ENCODE data around the gene COL13A1.

COL13A1 gene

DNA sequence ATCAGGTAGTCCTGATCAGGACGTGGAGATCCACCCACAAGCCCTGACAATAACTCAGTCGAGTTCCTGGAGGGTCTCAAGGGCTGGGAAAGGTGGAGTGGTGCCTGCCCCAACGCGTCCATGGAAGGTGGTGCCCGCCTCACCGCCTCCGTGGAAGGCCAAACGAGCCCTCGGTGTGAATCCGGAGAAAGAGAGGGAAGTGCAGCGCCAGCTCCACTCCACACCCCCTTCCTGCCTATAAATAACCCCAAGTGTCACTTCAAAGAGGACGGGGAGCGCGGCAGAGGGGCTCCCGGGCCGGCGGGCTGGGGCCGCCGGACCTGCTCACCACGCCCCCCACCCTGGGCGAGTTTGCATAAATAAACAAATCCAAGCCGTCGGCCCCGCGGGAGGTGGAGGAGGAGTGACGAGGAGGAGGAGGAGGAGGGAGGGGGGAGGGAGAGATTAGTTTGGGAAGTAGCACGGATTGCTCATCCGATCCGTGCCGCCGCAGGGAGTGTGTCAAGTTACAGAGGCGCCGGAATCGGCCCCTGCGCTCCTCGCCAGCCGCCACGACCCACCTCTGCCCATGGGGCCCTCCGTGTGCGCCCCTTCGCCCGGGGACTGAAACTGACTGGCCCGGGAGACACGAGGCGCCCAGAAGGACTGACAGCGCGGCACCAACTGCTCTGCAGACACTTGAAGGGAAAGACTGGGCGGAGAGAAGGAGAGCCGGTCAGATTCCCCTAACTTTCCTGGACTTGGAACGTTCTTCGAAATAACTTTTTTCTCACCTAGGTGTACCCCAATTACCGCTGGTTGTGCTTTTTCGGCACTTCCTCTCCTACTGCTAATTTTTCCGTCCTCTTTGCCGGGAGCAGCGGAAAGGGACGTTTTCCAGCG is at the start of gene COL13A1:
COL13A1 (plus strand) TSS at position 473 of the 882 bp plus-strand sequence. CDS start 518 bp downstream, outside the sequence.
- no peak for DNase-seq (ENCODE audit: low read depth)

DNA sequence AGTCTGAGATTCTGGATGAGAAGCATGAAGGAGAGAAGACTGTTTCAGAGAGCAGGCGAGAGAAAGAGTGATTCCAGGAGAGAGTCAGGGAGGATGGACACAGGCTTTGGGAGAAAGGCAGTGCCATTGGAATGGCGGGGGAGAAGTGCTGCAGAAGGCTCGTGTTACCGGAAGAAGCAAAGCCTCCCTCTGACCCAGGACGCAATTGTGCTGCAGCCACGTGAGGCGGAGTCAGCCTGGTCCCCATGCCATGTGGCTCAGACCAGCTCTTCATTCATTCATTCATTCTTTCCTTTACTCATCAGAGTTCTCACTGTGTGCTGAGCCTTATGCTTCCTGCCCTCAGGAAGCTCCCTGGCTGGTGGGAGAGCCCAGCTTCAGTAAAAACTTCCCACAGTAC is 49.2 kb upstream of the COL13A1 start:
- DNase-seq (ENCODE audit: low read depth), result no peak

DNA sequence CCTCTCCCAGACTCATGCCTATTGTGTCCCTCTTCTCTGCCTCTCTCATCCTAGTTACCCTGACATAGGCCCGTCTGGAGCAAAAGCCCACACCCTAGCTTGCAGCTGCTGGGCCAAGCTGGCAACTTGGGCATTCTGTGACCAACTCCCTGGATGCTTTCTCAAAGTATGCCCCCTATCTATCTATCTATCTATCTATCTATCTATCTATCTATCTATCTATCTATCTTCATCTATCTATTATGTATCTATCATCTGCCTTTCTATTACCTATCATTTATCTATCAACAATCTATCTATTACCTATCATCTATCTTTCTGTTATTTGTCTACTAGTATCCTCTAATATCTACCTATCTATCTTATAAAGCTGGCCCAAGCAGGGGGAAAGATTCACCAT is 45.4 kb upstream of the COL13A1 start:
- no peak for DNase-seq (ENCODE audit: low read depth)

DNA sequence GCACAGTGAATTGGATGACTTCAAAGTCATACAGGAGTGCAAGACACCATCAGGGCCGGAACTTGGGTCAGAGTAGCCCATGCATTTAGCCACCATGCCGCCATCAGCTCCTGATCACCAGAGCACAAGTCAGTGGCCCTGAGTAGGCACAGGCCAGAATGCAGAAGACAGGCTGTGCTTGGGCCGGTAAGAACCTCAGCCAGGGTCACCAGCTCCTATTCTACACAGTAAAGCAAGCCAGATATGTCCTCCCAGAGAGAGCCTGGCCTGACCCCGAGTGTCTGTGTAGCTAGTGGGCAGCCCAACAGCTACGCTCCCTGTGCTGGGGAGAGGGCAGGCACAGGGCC is 44.5 kb upstream of the COL13A1 start:
- DNase-seq (ENCODE audit: low read depth), result no peak

DNA sequence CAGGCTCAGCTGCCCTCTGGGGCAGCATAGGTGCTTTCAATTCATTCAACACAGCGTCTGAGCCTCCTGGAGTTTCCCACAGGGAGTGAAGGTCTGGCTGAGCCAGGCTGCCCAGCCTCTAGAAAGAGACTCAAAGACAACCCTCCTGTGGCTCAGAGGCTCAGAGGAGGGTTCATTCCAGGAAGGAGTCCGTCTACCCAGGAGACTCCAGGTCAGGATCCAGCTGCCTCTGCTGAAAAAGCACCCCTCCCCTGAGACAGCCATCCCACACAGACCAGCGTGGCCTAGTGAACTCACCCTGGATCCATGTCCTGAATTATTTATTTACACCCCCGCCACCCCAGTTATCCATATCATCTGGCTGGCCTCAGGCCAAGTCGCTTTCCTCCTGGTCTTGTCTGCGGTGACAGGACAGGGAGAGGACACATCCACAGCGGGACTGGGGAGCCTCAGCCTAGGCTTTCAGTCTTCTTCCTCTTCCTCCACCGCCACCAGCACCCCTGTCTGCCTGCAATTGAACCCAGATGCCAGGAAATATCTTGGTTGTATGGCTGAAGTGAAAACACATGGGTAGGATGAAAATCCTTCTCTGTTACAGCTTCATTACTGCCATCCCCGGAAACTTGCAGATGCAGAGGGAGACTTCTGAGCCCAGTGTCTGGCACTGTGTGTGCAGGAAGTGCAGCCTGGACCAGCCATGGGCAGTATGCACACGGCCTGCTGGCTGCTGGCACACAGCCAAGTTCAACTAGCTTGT is 44.0 kb upstream of the COL13A1 start:
- no peak for DNase-seq (ENCODE audit: low read depth)

DNA sequence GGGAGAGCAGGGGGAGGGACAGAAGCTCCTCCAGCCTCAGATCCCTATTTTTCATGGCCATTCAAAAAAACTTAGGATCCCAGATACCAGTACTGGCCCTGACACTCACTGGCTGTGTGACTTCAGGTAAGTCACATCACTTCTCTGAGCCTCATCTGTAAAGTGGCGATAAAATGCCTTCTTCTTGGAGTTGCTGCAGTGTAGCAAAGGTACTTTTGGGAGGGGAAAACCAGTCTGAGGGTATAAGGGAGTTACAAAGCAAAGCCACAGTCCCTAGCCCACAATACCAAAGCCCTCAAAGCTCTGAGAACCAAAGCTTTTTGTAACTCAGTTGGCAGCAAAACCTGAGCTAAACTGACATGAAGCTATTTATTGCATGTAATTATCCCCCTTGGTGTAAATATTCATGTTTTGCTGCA is 43.4 kb upstream of the COL13A1 start:
- DNase-seq (ENCODE audit: low read depth), result no peak

DNA sequence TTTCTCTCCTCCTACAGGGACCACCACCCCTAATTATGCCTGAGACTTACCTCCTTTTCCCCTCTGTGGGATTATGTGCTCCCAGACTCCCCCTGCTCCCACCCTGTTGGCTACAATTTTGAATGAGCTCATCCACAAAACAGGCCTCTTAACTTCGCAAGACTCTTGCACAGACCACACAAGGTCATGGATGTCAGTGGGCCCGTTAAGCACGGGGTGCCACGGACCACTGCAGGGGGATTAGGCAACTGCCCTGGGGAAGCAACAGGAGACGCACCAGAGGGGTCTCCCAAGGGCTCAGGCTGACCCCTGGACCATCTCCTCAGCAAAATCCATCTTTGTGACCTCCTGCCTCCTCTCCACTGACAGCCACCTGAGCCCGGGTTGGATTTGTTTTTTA is 42.1 kb upstream of the COL13A1 start:
- DNase-seq (ENCODE audit: low read depth), result no peak

DNA sequence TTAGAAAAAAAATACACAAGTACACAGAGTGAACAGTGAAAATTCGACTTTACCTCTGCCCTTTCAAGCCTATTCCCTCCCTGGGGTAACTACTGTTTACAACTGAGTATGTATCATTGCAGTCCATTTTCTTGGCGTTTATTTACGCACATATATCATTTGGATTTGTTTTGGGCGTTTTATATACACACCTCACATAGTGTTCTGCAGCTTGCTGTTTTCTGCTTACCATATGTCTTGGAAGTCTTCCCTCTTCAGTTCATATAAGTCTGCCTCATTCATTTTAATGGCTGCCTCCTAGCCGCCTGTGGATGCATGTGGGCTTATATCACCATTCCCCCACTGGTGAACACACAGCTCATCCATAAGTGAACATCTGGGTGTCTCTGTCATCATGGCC is 41.6 kb upstream of the COL13A1 start:
- DNase-seq (ENCODE audit: low read depth), result no peak

DNA sequence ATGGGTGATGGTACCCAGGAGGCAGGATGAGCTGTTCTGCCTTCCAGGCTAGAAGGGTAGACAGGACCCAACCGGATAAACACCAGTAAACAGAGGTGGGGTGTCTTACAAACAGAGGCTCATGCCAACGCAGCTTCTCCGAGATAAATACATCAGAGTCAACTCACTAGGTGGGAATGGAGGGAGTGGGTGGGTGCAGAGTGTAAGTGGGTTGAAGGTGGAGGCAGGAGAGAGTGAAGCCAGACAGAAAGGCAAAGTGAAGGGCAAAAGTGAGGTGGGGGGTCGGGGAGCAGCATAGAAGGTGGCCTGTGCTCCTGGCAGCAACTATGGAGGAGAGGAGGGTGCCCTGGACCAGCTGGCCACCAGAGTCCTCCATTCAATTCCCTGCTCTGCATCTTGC is 40.4 kb upstream of the COL13A1 start:
- DNase-seq (ENCODE audit: low read depth), result no peak

DNA sequence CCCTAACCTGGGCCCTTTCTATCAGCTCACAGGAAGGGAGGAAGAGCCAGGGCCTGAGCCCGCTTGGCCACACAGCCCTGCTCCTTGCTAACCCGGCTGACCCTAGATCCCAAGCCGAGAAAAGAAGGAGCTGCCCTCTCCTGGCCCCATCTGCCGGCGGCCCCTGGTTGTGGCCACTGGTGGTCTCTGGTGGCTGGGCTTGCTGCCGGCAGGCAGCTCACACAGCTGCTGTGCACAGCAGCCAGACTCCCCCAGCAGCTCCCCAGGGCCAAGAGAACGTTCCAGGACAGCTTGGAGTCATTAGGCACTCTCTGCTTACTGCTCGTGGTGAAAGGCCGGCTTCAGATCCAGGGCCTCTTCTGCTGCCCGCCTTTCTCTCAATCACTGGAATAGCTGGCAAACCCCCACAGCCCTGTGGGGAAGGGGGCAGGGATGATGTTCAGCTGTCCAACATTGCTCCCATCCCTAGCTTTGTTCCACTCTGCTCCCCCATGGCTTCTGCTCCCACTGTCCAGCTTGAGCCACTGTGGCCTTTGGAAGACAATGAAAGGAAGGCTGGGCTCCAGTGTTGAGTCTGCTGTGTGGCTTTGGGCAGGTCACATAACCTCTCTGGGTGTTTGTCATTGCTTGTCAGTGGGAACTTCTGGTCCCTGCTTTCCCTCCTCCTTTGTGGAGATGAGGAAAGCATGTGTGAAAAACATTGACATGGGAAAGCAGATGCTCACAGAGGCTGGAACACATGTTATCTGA is 35.4 kb upstream of the COL13A1 start:
- no peak for DNase-seq (ENCODE audit: low read depth)

DNA sequence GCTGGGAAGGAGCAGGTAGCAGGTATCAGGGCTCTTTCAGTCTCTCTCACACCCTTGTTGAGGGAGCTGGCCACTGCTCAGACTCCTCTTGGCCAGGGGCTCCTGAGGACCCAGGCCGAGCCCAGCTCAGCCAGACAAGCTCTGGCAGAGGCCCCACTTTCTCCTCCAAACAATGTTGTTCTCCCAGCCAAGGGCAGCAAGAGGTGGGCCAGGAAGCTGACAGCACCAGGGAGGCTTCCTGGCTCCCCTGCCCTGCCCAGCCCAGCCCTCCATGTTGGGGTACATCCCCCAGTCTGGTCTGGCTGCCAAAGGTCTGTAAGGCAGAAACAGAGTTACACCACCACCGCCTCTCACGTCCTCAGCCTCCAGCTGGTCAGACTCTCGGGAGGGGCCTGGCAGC is 33.9 kb upstream of the COL13A1 start:
- no peak for DNase-seq (ENCODE audit: low read depth)

DNA sequence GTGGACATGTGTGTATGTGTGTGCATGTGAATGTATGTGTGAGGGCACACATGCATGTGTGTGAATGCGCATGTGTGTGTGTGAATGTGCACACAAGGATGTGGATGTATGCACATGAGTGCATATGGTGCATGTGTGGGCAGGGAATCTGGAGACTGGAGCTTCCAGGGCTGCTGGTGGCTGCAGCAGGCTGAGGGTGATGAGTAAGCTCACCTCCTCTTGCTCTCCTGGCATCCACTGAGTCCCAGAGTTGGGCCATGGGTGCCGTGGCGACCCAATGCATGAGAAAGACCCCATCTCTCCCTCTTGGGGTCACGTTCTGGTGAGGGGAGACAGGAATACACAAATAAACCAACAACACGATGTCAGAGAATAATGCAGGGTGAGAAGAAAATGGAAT is 33.3 kb upstream of the COL13A1 start:
- no peak for DNase-seq (ENCODE audit: low read depth)

DNA sequence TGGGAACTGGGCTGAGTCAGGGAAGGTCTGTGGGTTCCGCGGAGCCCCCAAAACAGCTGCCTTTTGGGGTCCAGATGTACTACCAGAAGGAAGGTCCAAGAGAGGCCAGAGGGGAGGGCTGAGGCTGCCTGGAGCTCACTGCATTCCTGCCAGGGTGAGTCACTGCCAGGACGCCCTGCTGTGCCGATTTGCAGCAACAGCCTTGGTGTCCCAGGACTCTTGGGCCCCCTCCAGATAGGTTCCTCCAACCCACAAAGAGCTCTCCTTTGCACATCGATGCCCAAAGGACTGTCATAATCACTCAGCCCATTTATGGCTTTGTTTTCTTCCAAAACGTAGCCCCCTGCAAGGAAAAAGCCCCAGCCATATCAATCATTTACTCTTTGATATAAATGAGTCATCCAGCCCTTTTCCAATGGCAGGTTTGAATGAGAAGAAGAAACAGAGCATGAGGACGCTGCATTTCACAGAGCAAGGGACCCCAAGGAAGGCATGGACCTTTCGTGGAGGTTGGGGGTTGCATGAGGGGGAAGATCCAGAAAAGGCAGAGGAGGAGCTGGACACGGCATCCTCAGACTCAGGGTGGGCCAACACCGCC is 32.2 kb upstream of the COL13A1 start:
- no peak for DNase-seq (ENCODE audit: low read depth)

DNA sequence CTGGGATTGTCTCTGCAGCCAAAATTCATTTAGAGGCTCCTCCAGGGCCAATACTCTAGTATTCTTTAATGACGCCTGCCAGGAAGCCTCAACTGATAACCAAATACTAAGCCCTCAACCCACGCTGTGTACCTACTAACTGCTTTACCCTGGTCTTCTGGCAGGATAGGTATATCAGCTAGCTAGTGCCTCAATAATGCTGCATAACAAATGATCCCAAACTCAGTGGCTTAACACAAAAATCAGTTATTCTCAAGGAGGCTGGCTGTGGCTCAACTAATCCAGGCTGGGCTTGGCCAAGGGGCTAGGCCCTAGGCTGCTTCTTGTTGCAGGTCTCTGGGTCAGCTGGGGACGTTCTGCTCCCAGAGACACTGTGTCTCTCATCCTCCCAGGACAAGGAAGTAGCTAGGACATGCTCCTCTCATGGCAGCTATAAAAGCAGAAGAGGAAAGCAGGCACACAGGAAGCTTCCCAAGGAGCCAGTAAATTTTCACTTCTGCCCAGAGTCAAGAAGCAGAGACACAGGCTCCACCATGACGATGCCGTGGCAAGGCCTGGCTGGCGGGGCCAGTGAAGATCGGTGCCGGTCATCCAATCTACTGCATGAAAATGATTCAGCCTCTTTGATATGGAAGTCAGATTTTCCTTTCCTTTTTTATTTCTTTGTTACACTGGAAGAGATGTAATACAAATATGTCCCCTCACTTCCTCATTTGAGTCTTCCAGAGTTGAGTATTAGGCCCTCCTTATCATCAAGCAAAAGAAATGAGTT is 28.6 kb upstream of the COL13A1 start:
- DNase-seq (ENCODE audit: low read depth), result no peak

DNA sequence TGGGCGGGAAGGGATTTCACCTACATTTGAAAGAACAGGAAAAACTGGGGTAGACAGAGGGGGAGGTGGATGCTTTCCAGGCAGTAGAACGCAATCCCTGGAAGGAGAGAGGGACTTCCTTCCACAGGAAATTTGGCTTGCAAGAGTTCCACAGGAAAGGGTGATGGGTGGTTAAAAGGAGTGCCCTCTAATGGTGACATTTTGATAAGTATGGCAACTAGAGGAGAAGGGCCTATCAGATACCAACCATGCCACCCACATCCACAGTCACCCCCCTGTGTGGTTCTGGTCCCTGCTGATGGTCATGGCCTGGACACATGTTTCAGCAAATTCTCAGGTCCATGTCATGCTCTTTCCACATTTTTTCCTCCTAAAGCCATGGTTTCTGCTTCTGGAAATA is 27.1 kb upstream of the COL13A1 start:
- no peak for DNase-seq (ENCODE audit: low read depth)

DNA sequence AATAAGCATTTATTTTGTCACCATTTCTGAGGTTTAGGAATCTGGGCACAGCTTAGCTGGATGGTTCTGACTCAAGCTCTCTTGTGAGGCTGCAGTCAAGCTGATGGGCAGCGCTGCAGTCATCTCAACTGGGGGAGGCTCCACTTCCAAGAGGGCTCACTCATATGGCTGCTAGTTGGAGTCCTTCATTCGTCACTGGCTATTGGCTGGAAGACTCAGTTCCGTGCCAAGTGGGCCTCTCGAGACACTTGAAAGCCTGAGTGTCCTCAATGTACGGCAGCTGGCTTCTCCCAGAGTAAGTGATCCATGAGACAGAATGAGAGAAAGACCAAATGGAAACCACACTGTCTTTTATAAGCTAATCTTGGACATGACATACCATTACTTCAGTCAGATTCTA is 21.6 kb upstream of the COL13A1 start:
- no peak for DNase-seq (ENCODE audit: low read depth)

DNA sequence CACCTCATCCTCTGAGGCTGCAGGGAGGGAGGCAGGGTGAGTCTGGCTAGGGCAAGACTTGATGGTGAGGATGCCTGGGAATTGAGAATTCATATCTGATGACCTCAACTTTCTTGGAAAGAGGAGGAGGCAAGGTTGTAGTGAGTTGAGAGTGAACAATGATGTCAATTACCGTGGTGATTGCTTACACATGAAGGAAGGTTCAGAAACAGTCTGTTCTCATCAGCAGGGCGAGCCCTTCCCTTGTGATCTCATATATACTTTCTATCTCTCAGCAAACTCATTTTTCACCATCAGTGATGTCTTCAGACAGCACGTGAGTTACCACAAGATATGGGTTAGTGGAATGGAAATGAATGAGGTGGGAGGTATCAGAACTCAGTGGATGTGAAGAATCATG is 20.1 kb upstream of the COL13A1 start:
- no peak for DNase-seq (ENCODE audit: low read depth)

DNA sequence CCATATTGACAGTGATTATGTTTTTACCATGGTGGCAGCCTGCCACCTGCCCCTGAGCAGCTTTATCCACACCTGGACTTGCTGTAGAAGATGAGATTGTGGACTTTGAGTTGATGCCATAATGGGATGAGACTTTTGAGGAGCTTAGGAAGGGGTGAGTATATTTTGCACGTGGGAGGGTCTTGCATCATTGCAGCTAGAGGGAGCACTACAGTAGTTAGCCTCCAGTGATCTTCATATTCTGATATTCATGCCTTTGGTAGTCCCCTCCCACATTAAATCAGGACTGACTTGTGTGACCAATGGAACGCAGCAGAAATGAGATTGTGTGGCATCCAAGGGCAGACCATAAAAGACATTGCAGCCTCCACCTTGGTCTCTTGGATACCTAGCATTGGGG is 18.2 kb upstream of the COL13A1 start:
- no peak for DNase-seq (ENCODE audit: low read depth)

DNA sequence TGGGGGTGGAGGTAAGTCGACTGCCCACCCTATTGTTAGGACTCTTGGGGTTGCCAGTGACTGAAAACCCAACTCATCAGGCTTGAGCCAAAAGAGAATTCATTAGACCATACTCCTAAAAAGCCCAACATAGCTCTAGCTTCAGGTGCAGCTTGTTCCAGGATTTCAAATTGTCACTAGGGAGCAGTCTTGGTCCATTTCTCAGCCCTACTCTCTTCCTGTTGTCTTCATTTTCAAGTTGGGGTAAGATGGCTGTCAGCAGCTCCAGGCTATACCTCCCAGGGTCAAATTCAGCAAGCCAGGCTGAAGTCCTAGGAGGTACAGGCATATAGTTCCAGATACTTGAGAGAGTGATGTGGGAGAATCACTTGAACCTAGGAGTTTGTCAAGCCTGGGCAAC is 14.9 kb upstream of the COL13A1 start:
- no peak for DNase-seq (ENCODE audit: low read depth)

DNA sequence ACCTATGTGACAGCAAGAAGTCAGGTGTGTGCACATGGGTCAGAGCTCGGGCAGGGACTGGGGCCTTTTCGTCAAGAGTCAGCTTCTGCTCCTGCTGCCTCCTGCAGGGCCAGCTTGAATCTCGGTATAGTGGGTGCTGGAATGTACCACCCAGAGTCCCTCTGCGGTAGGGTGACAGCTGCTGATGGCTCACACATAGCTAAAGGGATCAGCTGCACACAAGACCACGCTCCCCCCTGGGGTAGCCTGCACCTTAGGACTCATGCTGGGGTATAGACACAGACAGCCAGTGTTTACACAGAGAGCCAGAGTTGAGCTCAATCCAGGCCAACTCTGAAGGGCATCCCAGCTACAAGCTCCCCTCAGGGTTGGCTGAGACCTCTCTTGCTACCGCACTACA is 14.0 kb upstream of the COL13A1 start:
- no peak for DNase-seq (ENCODE audit: low read depth)

DNA sequence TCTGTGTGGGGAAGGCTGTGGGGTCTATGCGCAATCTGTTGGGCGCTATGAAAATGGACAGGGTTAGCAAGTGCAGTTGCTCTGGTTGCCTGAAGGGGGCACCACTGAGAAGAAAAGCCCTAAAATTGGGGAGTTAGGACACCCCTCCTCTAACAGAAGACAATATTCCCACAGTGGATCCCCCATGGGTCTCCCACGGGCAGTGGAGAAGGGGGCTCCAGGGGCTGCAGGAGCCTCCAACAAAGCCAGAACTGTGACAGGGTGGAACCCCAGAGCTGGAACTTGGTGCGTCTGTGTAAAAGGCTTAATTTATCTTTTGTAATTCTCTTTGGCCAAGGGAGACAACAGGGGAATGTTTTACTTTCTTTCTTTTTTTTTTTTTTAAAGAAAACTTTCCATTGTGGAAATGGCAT is 12.5 kb upstream of the COL13A1 start:
- DNase-seq (ENCODE audit: low read depth), result no peak

DNA sequence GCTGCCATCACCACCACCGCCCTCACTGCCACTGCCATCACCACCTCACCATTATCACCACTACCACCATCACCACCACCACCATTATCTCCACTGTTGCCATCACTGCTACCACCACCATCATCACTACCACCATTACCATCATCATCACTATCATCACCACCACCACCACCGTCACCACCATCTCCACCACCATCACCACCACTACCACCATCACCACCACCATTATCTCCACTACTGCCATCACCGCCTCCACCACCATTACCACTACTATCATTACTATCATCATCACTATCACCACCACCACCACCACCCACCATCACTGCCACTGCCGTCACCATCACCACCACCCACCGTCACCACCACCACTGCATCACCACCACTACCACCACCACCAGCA is 9.9 kb upstream of the COL13A1 start:
- DNase-seq (ENCODE audit: low read depth), result no peak

Data from activated T-cell treated with anti-CD3 and anti-CD28 coated beads for 48 hours (primary cell).